WERI-Rb-1 (cell line): ENCODE measurements around the gene ZBTB7C.

Source experiments
- DNase-seq: peaks from one replicate; pipeline ENCODE4 v3.0.0-alpha.2; 2020
- H3K27ac ChIP-seq: fragments of 250-450 bp; sonication (Bioruptor Pico); 2 replicates; pipeline ENCODE4 v1.5.1; 2020; ENCODE audit warnings: mild to moderate bottlenecking, moderate library complexity
- H3K27me3 ChIP-seq: fragments of 250-450 bp; sonication (Bioruptor Pico); 2 replicates; pipeline ENCODE4 v1.5.1; 2021; ENCODE audit warnings: mild to moderate bottlenecking, low read depth, moderate library complexity; ENCODE audit not compliant: insufficient read depth, severe bottlenecking
- H3K36me3 ChIP-seq: fragments of 250-450 bp; sonication (Bioruptor Pico); 2 replicates; pipeline ENCODE4 v1.5.1; 2020; ENCODE audit warnings: mild to moderate bottlenecking, moderate library complexity
- H3K4me3 ChIP-seq: 2 replicates; pipeline ENCODE4 v1.5.1; 2011; ENCODE audit warnings: low read depth, mild to moderate bottlenecking, control low read depth, low read length
- H3K9me3 ChIP-seq: fragments of 250-450 bp; sonication (Bioruptor Pico); 2 replicates; pipeline ENCODE4 v1.5.1; 2021; ENCODE audit warnings: mild to moderate bottlenecking, moderate library complexity; ENCODE audit not compliant: severe bottlenecking
- TF ChIP-seq, protein P1 (sequence below): IDR thresholded peaks from 2 replicates; pipeline ENCODE4 v1.5.1; 2011; ENCODE audit warnings: low read depth, mild to moderate bottlenecking, control low read depth, inconsistent platforms, low read length

The ZBTB7C gene

DNA sequence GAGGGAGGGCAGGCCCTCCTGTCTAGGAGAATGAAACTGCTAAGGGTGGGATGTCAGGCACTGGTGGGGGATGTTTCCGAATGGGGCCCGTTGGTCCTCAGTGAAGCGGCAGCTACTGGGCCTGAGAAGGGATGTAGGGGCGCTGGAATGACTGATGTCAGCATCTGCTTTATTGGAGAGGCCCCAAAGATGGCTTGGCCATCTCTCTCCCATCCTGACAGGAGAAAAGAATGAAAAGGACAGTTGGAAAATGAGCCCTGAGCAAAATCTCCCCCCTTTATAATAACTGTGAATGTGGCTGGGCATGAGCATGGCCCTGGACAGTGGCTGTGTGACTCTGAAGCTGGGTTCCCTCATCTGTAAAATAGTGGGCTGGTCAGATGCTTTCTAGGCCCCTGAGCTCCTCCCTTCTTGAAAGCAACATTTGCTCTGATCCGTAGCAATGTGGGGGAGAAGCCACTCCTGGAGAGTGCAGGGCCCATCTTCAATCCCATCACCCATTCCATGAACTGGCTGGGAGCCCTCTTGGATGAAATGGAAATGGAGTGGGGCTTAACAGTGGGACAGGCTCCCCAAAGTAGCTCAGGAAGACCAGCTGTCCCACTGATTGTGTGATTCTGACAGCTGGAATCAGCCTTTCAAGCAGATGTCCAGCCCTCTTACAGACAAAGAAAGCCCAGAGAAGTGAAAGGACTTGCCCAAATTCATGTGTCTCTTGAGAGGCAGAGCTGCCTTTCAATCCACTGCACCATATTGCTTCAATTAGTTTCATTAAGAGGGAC lies 246.0 kb downstream of the ZBTB7C start:
- Histone ChIP-seq H3K27me3 (no peaks in the 10 kb centered on the region), H3K9me3 (no peaks in the 10 kb centered on the region), H3K4me3 (no peak overlapping the region), H3K27ac (peak overlapping the region; percentile 23), H3K36me3 (no peaks in the 10 kb centered on the region)
- TF ChIP-seq, protein P1, sequence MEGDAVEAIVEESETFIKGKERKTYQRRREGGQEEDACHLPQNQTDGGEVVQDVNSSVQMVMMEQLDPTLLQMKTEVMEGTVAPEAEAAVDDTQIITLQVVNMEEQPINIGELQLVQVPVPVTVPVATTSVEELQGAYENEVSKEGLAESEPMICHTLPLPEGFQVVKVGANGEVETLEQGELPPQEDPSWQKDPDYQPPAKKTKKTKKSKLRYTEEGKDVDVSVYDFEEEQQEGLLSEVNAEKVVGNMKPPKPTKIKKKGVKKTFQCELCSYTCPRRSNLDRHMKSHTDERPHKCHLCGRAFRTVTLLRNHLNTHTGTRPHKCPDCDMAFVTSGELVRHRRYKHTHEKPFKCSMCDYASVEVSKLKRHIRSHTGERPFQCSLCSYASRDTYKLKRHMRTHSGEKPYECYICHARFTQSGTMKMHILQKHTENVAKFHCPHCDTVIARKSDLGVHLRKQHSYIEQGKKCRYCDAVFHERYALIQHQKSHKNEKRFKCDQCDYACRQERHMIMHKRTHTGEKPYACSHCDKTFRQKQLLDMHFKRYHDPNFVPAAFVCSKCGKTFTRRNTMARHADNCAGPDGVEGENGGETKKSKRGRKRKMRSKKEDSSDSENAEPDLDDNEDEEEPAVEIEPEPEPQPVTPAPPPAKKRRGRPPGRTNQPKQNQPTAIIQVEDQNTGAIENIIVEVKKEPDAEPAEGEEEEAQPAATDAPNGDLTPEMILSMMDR: no peak
- peak; percentile 34 for DNase-seq

DNA sequence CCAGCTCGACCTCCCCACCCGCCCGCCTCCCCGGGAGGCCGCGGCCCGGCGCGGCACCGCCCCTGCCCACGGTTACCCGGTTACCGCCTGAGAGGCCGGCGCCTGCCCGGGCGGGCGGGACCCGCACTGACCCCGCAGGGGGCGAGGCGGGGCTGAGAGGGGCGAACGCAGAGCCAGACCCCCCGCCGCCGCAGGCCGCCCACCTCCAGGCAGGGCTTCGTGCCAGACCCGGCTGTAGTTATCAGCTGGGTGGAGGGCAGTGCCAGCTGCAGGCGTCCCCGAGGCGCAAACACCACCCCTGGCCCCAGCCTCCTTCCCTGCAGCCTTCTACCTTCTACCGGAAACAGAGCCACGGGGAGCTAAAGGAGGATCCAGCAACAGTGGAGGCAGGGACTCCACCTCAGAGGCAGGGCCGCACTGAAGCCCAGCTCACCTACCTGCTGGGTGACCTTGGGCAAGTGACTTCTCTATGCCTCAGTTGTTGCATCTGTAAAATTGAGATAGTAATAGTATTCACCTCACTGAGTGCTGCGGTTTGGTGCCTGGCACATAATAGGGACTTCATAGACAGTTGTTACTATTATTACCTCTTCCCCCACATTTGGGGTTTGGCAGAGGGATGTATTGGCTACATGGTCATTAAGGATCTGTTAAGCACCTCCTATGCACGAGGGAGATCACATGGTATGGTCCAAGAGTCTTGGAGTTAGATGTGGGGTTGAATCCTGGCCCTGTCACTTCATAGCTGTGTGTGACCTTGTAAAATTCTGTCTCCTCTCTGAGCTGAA lies 247.1 kb downstream of the ZBTB7C start:
- Histone ChIP-seq H3K27ac (peak overlapping the region; percentile 64), H3K36me3 (no peaks in the 10 kb centered on the region), H3K27me3 (no peaks in the 10 kb centered on the region), H3K9me3 (no peaks in the 10 kb centered on the region), H3K4me3 (peak overlapping the region; percentile 39)
- DNase-seq: peak; percentile 50
- TF ChIP-seq, protein P1: no peak

DNA sequence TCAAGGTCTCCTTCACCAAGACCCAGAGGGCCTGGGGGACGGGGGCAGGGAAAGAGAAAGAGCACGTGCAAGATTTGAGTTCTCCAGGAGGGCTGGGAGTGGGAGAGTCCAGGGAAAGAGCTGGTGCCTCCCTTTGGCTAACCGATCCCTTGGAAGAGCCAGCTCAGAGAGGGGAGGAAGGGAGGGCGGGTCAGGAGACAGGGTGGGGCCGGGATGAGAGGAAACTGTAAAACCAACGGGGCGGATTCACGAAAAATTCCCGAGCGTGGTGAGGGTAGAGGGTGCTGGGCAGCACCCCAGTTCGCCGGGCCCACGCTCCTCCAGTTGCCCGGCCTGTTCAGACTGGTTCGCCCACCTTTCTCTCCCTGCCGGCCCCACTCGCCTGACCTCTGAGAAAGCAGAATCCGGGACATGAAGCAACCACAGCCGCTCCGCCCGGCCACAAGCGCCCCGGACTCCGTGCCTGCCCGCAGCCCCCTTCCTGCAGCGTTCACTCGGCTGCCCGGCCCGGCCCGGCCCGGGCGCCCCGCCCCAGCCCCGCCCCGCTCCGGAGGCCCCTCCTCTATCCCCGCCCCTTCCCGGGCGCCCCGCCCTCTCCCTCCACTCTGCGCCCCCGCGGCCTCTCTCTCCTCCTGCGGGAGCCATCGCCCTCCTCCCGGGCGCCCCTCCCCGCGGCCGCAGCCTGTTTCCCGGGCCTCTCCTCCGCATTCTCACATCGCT lies 247.8 kb downstream of the ZBTB7C start:
- no peaks in the 10 kb centered on the region for H3K9me3 ChIP-seq
- peak overlapping the region; percentile 39 for H3K4me3 ChIP-seq
- no peaks in the 10 kb centered on the region for H3K27me3 ChIP-seq
- no peaks in the 10 kb centered on the region for H3K36me3 ChIP-seq
- H3K27ac ChIP-seq: peak overlapping the region; percentile 64
- TF ChIP-seq, protein P1: no peak
- DNase-seq: peak; percentile 86

DNA sequence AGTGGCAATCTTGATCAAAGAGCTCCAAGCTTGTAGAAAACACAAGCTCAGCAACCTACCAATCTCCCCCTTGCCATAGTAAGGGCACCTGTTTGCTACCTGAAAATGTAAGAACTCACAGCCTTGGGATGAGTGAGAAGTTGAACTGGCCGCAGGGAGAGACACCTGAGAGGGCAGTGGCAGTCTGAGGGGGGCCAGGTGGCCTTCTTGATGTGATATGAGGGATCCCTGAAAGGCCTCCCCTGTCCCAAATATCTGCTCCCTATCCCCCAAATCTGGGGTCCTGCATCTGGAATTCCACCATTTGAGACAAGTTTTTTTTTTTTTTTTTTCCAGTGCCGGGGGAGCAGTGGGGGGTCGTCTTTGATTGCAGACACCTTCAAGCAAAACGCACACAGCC lies 248.6 kb downstream of the ZBTB7C start:
- Histone ChIP-seq H3K9me3 (no peaks in the 10 kb centered on the region), H3K27ac (no peak overlapping the region), H3K27me3 (no peaks in the 10 kb centered on the region), H3K4me3 (no peak overlapping the region), H3K36me3 (no peaks in the 10 kb centered on the region)
- TF ChIP-seq, protein P1: no peak
- DNase-seq: no peak

DNA sequence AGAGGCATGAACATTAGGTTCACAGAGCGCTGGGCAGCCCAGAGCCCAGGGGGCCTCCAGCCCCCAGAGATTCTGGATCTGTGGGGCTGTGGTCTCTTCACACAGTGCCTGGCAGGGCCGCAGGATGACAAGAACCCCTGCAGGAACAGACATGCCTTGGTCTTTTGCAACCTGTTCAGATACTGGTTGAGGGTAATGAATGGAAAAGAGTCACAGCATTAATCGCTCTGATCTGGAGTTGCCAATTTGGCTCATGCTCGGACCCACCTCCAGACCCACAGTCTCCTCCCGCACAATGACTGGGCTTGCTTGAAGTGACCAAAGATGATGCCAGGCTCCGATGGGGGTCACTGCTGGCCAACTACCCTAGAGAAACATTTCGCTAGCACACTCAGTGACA lies 249.4 kb downstream of the ZBTB7C start:
- DNase-seq: no peak
- TF ChIP-seq, protein P1: no peak
- no peaks in the 10 kb centered on the region for H3K27me3 ChIP-seq

More for the DNA sequence above, 249.4 kb downstream of the ZBTB7C start:
- H3K4me3 ChIP-seq: no peak overlapping the region
- no peaks in the 10 kb centered on the region for H3K9me3 ChIP-seq
- H3K27ac ChIP-seq: no peak overlapping the region
- H3K36me3 ChIP-seq: no peaks in the 10 kb centered on the region
